ENCODE data around the gene NRIP1.

DNA sequence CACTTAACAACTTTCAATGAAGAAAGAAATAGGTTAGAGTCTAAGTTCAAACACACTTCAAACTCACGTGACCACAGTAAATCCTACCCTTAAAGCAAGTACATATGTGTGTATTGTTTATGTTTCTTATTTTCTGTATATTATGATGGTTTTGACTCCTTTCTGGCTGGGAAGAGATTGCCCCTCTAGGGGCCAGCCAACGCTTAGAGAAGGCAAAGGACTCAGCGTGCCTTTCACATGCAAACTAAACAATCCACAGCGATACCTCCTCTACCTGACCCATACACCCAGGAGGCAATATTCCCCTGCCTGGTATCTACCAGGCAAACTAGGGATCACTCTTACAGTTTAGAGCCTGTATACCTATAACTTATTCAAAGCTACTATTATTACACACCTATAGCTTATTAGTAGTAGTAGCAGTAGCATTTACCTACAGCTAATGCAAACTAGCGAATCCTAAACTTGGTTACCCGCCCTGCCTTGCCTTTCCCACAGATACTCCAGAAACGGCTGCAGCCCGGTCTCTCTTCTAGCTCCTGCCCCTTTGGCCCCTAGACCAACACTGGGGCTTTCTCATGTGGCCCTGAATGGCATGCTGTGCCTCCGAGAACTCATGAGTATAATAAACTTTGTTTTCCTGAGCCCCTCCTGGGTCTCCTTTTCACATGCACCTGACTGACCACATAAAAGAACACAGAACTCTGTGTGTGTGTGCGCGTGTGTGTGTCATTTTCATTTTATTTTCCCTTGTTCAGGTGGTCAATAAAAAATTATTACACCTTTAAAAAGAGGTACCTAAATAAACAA lies 14.0 kb downstream of the NRIP1 start:
- TF ChIP-seq, protein P1, sequence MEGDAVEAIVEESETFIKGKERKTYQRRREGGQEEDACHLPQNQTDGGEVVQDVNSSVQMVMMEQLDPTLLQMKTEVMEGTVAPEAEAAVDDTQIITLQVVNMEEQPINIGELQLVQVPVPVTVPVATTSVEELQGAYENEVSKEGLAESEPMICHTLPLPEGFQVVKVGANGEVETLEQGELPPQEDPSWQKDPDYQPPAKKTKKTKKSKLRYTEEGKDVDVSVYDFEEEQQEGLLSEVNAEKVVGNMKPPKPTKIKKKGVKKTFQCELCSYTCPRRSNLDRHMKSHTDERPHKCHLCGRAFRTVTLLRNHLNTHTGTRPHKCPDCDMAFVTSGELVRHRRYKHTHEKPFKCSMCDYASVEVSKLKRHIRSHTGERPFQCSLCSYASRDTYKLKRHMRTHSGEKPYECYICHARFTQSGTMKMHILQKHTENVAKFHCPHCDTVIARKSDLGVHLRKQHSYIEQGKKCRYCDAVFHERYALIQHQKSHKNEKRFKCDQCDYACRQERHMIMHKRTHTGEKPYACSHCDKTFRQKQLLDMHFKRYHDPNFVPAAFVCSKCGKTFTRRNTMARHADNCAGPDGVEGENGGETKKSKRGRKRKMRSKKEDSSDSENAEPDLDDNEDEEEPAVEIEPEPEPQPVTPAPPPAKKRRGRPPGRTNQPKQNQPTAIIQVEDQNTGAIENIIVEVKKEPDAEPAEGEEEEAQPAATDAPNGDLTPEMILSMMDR (IDR thresholded peaks at IDR 0.05), result no peak
- no peak for TF ChIP-seq POLR2A (IDR thresholded peaks at IDR 0.05)
- no peak for TF ChIP-seq POLR2AphosphoS5 (IDR thresholded peaks at IDR 0.05; ENCODE audit: insufficient read depth in 1 of 2, low read depth in 1 of 2)

Data from vagina (tissue), 2 donors.